ENCODE results near the gene PTPRK. TPM values are rescaled to one million over a fixed set of nuclear protein-coding genes. Genes with fewer than 3 reads are reported as not detected.

PTPRK gene
- total RNA-seq, 1 experiment from 2014 or later: 89.3 TPM

DNA sequence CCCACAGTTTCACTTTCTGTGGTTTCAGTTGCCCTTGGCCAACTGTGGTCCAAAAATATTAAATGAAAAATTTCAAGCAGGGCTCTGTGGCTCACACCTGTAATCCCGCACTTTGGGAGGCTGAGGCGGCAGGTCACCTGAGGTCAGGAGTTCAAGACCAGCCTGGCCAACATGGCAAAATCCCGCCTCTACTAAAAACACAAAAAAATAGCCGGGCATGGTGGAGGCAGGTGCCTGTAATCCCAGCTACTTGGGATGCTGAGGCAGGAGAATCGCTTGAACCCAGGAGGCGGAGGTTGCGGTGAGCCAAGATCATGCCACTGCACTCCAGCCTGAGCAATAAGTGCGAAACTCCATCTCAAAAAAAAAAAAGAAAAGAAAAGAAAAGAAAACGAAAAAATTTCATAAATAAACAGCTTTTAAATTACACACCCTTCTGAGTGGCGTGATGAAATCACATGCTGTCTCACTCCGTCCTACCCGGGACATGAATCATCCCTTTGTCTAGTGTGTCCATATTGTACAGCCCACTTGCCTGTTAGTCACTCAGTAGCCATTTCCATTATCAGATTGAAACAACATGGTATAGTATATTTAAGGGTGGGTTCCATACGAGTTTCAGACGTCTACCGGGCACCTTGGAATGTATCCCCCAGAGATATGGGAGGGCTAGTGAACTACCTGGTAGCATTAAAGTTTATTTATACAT is 11.7 kb downstream of the PTPRK start:
- peak; percentile 53 to 72 for DNase-seq
- CTCF ChIA-PET: interaction anchor here (0.6 kb wide), 1 partner anchor 48 kb away, joined by 3 read pairs; no protein-coding TSS in a partner anchor
- Histone ChIP-seq H3K4me1 (replicated peaks; ENCODE audit: insufficient read depth) (peaks cover 46% of the 10 kb centered on the region), H3F3A (ENCODE audit: insufficient read depth, low read depth) (peaks cover 17% of the 10 kb centered on the region), H3K36me3 (ENCODE audit: low read depth) (peaks cover 18% of the 10 kb centered on the region), H3K4me3 (no peak overlapping the region), H3K79me2 (ENCODE audit: low read depth) (peaks cover 95% of the 10 kb centered on the region), H3K27me3 (ENCODE audit: insufficient read depth, low read depth) (no peaks in the 10 kb centered on the region), H3K27ac (peak overlapping the region; percentile 28; the same call in 1 of the 2 replicates), H3K4me2 (0 out of 2 replicates have a peak overlapping the region, but pooled peaks have one; percentile 9), H2AFZ (no peak overlapping the region), H3K9me2 (ENCODE audit: insufficient read depth) (no peaks in the 10 kb centered on the region), H3K9me3 (ENCODE audit: insufficient read depth, low read depth) (peaks cover 15% of the 10 kb centered on the region), H4K20me1 (ENCODE audit: insufficient read depth) (no peaks in the 10 kb centered on the region)
- BruUV-seq (replicated peaks): no TSS peak
- POLR2A ChIA-PET (ENCODE audit: unreplicated experiment): interaction anchor here (0.7 kb wide), 1 partner anchor 85 kb away, joined by 3 read pairs; no protein-coding TSS in a partner anchor
- intact Hi-C loops (cut with micrococcal nuclease; ENCODE audit: unreplicated experiment): no loop called here
- TF ChIP-seq, protein P1, sequence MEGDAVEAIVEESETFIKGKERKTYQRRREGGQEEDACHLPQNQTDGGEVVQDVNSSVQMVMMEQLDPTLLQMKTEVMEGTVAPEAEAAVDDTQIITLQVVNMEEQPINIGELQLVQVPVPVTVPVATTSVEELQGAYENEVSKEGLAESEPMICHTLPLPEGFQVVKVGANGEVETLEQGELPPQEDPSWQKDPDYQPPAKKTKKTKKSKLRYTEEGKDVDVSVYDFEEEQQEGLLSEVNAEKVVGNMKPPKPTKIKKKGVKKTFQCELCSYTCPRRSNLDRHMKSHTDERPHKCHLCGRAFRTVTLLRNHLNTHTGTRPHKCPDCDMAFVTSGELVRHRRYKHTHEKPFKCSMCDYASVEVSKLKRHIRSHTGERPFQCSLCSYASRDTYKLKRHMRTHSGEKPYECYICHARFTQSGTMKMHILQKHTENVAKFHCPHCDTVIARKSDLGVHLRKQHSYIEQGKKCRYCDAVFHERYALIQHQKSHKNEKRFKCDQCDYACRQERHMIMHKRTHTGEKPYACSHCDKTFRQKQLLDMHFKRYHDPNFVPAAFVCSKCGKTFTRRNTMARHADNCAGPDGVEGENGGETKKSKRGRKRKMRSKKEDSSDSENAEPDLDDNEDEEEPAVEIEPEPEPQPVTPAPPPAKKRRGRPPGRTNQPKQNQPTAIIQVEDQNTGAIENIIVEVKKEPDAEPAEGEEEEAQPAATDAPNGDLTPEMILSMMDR (conservative IDR thresholded peaks at IDR 0.05): no peak
- no peak for TF ChIP-seq EZH2 (IDR thresholded peaks at IDR 0.05; ENCODE audit: low read depth)

DNA sequence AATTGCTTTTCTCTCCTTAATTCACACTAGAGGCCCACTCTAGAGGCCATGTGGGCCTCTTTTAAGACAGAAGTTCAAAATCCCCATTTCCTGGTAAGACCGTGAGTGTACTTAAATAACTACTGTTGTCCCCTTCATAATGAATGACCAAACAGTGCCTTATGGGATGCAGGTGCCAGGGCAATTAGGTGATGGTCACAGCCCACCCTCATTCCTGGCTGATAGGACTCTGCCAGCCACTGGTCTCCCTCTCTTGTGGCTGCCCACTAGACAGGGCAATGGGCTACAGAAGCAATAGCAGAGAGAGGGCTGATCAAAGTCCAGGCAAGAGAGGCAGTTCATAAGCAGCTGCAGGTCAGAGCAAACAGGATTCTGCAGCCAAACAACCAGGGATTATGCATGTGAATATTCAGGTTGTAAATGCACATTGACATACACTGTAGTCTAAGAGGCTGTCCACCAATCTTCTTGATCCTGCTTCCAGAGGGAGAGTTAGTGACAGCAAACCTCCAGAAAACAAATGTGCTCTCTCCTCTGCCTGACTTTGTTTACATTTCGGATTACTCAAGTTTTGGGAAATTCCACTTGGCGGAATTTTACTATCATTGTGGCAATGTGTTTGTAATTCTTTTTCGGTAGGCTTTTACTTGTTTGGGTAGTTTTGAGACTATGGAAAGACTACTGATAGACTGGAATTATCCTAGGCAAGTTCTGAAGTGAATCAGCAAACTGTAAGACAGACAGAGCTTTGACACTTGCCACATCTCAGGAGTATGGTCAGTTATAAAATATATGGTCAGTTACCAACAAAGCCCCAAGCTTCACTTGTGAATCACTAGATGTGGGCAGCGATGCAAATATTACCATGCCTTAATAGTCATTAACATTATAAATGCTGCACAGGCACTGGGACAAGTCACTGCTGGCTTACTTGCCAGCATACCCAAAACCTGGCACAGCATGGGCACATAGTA is 12.8 kb downstream of the PTPRK start:
- H3F3A ChIP-seq (ENCODE audit: insufficient read depth, low read depth): peaks cover 17% of the 10 kb centered on the region
- peaks cover 95% of the 10 kb centered on the region for H3K79me2 ChIP-seq (ENCODE audit: low read depth)
- BruUV-seq (replicated peaks): no TSS peak
- TF ChIP-seq EZH2 (IDR thresholded peaks at IDR 0.05; ENCODE audit: low read depth): no peak
- TF ChIP-seq, protein P1 (conservative IDR thresholded peaks at IDR 0.05): no peak
- no peaks in the 10 kb centered on the region for H3K27me3 ChIP-seq (ENCODE audit: insufficient read depth, low read depth)
- no peaks in the 10 kb centered on the region for H3K9me2 ChIP-seq (ENCODE audit: insufficient read depth)
- peaks cover 46% of the 10 kb centered on the region for H3K4me1 ChIP-seq (replicated peaks; ENCODE audit: insufficient read depth)
- H3K4me3 ChIP-seq: no peak overlapping the region
- H3K9me3 ChIP-seq (ENCODE audit: insufficient read depth, low read depth): peaks cover 10% of the 10 kb centered on the region; the same call in 1 of the 2 replicates
- intact Hi-C loops (cut with micrococcal nuclease; ENCODE audit: unreplicated experiment): no loop called here
- CTCF ChIA-PET: no interaction called here
- POLR2A ChIA-PET (ENCODE audit: unreplicated experiment): no interaction called here
- H3K36me3 ChIP-seq (ENCODE audit: low read depth): peaks cover 18% of the 10 kb centered on the region
- H4K20me1 ChIP-seq (ENCODE audit: insufficient read depth): no peaks in the 10 kb centered on the region
- no peak for DNase-seq
- no peak overlapping the region for H3K4me2 ChIP-seq
- 0 out of 2 replicates have a peak overlapping the region, but pooled peaks have one; percentile 13 for H3K27ac ChIP-seq
- no peak overlapping the region for H2AFZ ChIP-seq

DNA sequence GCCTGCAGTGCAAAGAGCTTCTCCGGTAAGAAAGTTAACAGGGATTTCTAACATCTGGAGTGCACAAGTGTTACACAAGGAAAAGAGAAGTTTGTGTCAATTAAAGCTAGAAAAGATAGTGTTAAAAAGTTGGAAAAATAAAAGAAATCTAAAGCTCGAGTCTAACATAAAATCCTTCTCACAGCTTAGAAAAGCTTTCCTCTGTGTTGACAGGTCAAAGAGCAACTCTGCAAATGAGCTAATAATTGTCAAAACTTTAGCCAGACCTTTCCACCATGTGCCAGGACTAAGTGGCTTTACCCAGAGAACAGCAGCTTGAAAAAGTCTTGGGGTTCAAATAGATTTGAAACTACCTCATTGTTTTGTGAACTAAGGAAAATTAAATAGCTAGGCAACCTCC is 14.8 kb downstream of the PTPRK start:
- no peak overlapping the region for H3K4me2 ChIP-seq
- H3K4me3 ChIP-seq: no peak overlapping the region
- H3K9me3 ChIP-seq (ENCODE audit: insufficient read depth, low read depth): 0 out of 2 replicates have a peak, but pooled peaks cover 7% of the 10 kb centered on the region
- H3K27ac ChIP-seq: no peak overlapping the region
- no peaks in the 10 kb centered on the region for H3K27me3 ChIP-seq (ENCODE audit: insufficient read depth, low read depth)
- H3K36me3 ChIP-seq (ENCODE audit: low read depth): peaks cover 18% of the 10 kb centered on the region
- POLR2A ChIA-PET (ENCODE audit: unreplicated experiment): interaction anchor here (0.6 kb wide), 1 partner anchor 384 kb away, joined by 5 read pairs; no protein-coding TSS in a partner anchor
- 0 out of 2 replicates have a peak, but pooled peaks cover 4% of the 10 kb centered on the region for H3K9me2 ChIP-seq (ENCODE audit: insufficient read depth)
- no peak for DNase-seq
- no TSS peak for BruUV-seq (replicated peaks)
- TF ChIP-seq EZH2 (IDR thresholded peaks at IDR 0.05; ENCODE audit: low read depth): no peak
- TF ChIP-seq, protein P1 (conservative IDR thresholded peaks at IDR 0.05): no peak
- CTCF ChIA-PET: no interaction called here
- H4K20me1 ChIP-seq (ENCODE audit: insufficient read depth): 0 out of 2 replicates have a peak, but pooled peaks cover 4% of the 10 kb centered on the region
- intact Hi-C loops (cut with micrococcal nuclease; ENCODE audit: unreplicated experiment): no loop called here
- peaks cover 7% of the 10 kb centered on the region for H3F3A ChIP-seq (ENCODE audit: insufficient read depth, low read depth)
- no peak overlapping the region for H2AFZ ChIP-seq
- H3K79me2 ChIP-seq (ENCODE audit: low read depth): peaks cover 95% of the 10 kb centered on the region
- peaks cover 28% of the 10 kb centered on the region for H3K4me1 ChIP-seq (replicated peaks; ENCODE audit: insufficient read depth)
